ENCODE data around the gene UBE2O.
"Not testable (repeated sequence)": the region's sequence is repeated elsewhere in the genome, so short reads cannot be mapped to it uniquely, and the experiment has no call there.

Gene UBE2O

GRCh38 chr17:76379646-76380376 lies 73.1 kb downstream of the UBE2O start:
- no peak for DNase-seq (ENCODE audit: extremely low read depth in 1 of 2, low read depth in 1 of 2)

DNA sequence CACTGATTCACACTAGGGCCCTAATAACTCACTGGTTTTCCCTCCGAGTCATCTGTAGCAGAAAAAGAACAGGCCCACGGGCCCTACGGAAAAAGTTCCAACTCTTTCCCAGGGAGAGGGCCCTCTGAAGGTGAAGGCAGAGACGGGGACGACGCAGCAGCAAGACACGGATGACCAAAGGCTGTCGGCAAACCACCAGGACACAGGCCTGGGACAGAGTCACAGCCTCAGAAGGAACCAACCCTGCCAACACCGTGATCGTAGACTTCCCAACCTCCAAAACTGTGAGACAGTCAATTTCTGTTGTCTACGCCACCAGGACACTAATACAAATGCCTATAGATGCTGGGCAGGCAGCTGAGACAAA lies 73.7 kb downstream of the UBE2O start:
- no peak for DNase-seq (ENCODE audit: extremely low read depth in 1 of 2, low read depth in 1 of 2)

DNA sequence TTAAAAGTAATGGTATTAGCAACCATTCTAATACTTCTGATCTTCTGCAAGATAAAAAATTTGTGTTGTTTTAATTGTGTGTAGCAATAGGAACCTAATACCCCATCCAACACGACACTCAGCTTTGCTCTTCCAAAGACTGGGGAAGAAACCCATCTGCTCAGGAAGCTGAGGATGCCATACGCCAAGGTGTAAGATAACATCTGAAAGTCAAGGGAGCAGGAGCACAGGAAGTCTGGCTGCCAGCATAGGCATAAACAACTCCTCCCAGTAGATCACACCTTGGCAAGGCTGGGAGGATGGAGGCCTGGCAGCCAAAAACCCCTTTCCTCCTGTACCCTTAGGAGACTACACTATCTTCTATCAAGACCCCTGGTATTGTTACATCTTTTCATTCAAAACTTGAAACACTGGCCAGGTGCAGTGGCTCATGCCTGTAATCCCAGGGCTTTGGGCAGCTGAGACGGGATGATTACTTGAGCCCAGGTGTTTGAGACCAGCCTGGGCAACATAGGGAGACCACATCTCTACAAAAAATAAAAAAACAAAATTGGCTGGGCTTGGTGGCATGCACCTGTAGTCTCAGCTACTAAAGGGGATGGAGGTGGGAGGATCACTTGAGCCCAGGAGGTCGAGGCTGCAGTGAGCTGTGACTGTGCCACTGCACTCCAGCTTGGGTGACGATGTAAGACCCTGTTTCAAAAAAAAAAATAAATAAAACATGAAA lies 74.2 kb downstream of the UBE2O start:
- DNase-seq (ENCODE audit: extremely low read depth in 1 of 2, low read depth in 1 of 2), result no peak

GRCh38 chr17:76376318-76377133 lies 76.4 kb downstream of the UBE2O start:
- DNase-seq (ENCODE audit: extremely low read depth in 1 of 2, low read depth in 1 of 2), result no peak

DNA sequence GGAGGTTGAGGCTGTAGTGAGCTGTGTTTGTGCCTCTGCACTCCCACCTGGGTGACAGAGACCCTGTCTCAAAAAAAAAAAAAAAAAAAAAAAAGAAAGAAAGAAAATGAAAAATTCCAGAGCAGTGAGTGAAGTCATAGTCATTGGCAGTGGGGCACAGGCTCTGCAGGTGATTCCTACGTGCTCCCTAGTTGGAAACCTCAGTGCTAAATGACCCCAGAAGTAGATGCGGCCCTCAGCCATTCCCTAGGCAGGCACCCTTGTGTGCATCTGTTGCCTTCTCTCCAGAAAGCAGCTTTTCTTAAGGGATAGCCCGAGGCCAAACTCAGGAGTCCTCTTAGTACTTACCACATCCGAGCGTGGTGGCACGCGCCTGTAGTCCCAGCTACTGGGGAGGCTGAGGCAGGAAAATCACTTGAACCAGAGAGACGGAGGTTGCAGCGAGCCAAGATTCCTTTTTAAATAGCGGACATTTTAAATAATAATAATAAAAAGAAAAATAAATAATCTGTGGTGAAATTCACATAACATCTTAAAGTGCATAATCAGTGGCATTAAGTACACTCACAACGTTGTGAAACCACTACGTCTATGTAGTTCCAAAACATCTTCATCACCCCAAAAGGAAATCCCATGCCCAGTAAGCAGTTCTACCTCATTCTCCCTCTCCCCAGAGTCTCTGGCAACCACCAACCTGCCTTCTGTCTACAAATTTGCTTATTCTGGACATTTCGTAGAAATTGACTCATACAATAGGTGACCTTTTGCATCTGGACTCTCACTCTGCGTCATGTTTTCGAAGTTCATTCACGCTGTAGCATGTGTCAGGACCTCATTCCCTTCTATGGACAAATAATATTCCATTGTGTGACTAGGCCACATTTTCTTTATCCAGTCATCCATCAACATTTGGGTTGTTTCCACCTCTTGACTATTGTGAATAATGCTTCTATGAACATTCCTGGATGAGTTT lies 81.0 kb downstream of the UBE2O start:
- DNase-seq (ENCODE audit: extremely low read depth in 1 of 2, low read depth in 1 of 2), result no peak

DNA sequence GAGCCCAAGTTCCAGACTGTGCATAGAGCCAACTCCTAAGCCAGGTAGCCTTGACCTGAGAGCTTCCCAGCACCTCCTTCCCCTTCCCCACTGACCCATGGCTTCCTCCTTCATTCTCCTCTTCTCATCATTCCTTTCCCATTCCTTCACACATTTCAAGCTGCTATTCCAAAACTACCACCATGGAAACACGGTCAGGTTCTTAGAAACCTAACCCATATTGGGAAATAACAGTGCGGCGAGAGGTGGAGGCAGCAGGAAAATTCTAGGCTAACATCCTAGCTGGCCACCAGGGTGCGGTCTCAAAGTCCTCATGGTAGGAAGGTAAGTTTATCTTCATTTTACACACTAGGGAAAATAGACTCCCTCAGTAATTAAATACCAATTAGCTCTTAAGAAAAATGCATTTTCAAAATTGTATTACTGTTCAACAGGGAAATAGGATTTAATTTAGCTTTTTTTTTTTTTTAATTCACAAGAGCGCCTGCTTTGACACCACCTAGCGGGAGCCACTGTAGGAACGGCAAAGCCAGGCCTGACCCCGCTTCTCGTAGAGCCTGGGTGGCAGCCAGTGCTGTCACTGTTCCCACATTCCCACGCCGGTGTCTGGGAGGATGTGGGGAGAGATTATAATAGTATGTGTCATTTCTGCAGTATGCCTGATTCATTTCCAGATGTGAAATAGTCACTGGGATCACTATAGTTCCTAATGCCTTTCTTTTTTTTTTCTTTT lies 82.5 kb downstream of the UBE2O start:
- no peak for DNase-seq (ENCODE audit: extremely low read depth in 1 of 2, low read depth in 1 of 2)

DNA sequence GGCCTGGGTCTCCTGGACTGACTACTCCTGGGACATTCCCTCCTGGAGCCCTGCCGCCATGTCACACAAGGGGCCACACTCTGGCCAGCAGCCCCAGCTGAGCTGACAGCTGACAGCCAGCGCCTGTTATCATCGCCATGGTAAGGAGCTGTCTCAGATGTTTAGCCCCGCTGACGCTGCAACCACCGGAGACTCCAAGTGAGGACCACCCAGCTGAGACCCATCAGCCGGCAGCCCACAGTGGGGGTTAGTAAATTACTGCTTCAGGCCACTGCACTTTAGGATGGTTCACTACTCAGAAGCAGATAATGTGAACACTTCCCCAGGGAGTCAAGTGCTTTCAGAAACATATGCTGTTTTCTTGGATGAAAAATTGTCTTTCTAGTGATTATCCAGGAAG lies 83.1 kb downstream of the UBE2O start:
- no peak for DNase-seq (ENCODE audit: extremely low read depth in 1 of 2, low read depth in 1 of 2)

- no peak for DNase-seq (ENCODE audit: extremely low read depth in 1 of 2, low read depth in 1 of 2)
These were observed 83.6 kb downstream of the UBE2O start for GRCh38 chr17:76369379-76369778.

GRCh38 chr17:76368545-76368944 lies 84.4 kb downstream of the UBE2O start:
- no peak for DNase-seq (ENCODE audit: extremely low read depth in 1 of 2, low read depth in 1 of 2)

- DNase-seq (ENCODE audit: extremely low read depth in 1 of 2, low read depth in 1 of 2), result no peak
These were observed 85.3 kb downstream of the UBE2O start for GRCh38 chr17:76367642-76368041.

GRCh38 chr17:76366247-76366646 lies 86.7 kb downstream of the UBE2O start:
- no peak for DNase-seq (ENCODE audit: extremely low read depth in 1 of 2, low read depth in 1 of 2)

- DNase-seq (ENCODE audit: extremely low read depth in 1 of 2, low read depth in 1 of 2), result no peak
These were observed 87.6 kb downstream of the UBE2O start for GRCh38 chr17:76365256-76365903.

- no peak for DNase-seq (ENCODE audit: extremely low read depth in 1 of 2, low read depth in 1 of 2)
These were observed 89.7 kb downstream of the UBE2O start for GRCh38 chr17:76363107-76363842.

DNA sequence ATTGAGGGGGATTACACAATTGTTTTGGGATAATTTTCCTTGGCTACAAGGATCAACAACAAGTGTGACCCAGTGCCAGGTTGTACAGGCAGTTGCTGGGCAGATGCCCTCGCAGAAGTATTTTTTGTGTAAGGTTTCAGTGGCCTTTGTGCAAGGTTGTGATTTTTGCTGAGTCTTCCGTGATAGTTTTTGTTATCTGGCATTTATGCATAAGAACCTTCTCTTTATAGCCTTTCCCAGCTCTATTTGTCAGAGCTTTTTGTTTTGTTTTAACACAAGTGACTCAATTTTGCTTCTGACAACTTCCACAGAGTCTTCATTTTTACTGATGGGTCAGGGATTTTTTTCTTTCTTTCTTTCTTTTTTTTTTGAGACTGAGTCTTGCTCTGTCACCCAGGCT lies 92.5 kb downstream of the UBE2O start:
- no peak for DNase-seq (ENCODE audit: extremely low read depth in 1 of 2, low read depth in 1 of 2)

GRCh38 chr17:76359776-76360175 lies 93.2 kb downstream of the UBE2O start:
- not testable (repeated sequence) for DNase-seq (ENCODE audit: extremely low read depth in 1 of 2, low read depth in 1 of 2)

GRCh38 chr17:76359375-76359774 lies 93.6 kb downstream of the UBE2O start:
- DNase-seq (ENCODE audit: extremely low read depth in 1 of 2, low read depth in 1 of 2), result no peak

- DNase-seq (ENCODE audit: extremely low read depth in 1 of 2, low read depth in 1 of 2), result no peak
These were observed 95.3 kb downstream of the UBE2O start for GRCh38 chr17:76357597-76358158.

DNA sequence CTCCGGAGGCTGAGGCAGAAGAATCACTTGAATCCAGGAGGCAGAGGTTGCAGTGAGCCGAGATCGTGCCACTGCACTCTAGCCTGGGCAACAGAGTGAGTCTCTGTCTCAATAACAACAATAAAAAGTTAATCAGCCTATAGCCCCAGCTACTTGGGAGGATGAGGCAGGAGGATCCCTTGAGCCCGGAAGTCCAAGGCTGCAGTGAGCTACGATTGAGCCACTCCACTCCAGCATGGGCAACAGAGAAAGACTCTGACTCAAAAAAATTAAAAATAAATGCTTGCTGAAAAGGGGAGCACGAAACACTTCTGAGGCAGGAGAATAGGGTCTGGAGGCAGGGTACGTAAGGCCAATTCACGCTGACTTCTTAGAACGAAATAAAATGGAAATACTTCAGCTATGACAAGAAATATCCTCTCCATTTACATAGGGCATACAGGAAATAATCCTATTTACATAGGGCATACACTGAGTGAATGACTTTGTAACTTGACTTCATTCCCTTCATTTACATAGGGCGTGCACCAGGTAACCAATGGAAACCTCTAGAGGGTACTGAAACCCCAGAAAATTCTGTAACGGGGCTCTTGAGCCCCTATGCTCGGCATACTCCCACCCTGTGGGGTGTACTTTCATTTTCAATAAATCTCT lies 96.0 kb downstream of the UBE2O start:
- no peak for DNase-seq (ENCODE audit: extremely low read depth in 1 of 2, low read depth in 1 of 2)
